Posterior vena cava (tissue), 2 donors: Measurements from ENCODE around the gene FSIP1. TPM values are rescaled to one million over a fixed set of nuclear protein-coding genes. Genes with fewer than 3 reads are reported as not detected.

ENCODE experiments used
- DNase-seq: peaks from one replicate; pipeline ENCODE4 v3.0.0-alpha.2; 2020; ENCODE audit warnings: low spot score
- intact Hi-C, 2 donors: fragments of 100-400 bp; cut with DNase I; formaldehyde crosslinking; loops; one replicate each; pipeline versions ENCODE4 v1.14.1 to v1.14.2; 2022 to 2023
- total RNA-seq, 2 donors: library from RNA; stranded (reverse); fragmentation: NEBNext Ultra II Directional; extraction: Animal tissue kit (Norgen Biotek cat#: 25700); gene quantifications; one replicate each; pipeline ENCODE4 v1.2.1, GENCODE V29; 2021
- donor health status: DM: yes; HTN: yes; CAD: no.
- donor health status: DM: yes; HTN: yes; CAD: no.

FSIP1 gene
- total RNA-seq, 2 donors from 2014 or later, result 0.69 to 1.00 TPM

- no peak for DNase-seq
- intact Hi-C loops, result no loop called here
Measured at GRCh38 chr15:39641191-39641889, 141.3 kb downstream of the FSIP1 start.

GRCh38 chr15:39640665-39641064 is 142.0 kb downstream of the FSIP1 start:
- intact Hi-C loops, result no loop called here

GRCh38 chr15:39639037-39639436 is 143.6 kb downstream of the FSIP1 start:
- intact Hi-C loops, result no loop called here
- DNase-seq, result no peak

More at GRCh38 chr15:39640665-39641064, 142.0 kb downstream of the FSIP1 start:
- no peak for DNase-seq

GRCh38 chr15:39638041-39638440 is 144.6 kb downstream of the FSIP1 start:
- intact Hi-C loops, result no loop called here
- no peak for DNase-seq

- DNase-seq, result no peak
- intact Hi-C loops, result no loop called here
Measured at GRCh38 chr15:39631357-39631756, 151.3 kb downstream of the FSIP1 start.

GRCh38 chr15:39629906-39630305 is 152.7 kb downstream of the FSIP1 start:
- intact Hi-C loops, result no loop called here
- DNase-seq, result no peak

DNA sequence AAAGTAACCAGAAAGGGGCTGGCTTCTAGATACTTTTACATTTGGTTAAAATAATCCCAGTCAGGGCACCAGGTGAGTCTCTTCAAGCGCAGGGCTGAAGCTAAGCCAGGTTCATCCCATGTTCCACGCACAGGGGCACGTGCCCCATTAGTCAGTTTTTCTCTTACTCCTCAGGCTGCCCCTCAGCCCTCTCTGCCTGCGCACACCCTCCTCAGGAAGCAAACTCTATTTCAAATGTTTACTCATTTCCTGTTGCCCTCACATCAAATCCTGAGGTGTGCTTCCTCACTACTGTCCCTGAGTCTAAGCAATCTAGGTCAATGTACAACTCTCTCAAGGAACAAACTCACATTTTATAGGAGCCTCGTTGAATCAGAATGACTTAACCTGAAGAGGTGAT is 153.3 kb downstream of the FSIP1 start:
- intact Hi-C loops, result no loop called here
- no peak for DNase-seq

GRCh38 chr15:39628546-39629257 is 153.9 kb downstream of the FSIP1 start:
- no peak for DNase-seq
- intact Hi-C loops, result no loop called here

DNA sequence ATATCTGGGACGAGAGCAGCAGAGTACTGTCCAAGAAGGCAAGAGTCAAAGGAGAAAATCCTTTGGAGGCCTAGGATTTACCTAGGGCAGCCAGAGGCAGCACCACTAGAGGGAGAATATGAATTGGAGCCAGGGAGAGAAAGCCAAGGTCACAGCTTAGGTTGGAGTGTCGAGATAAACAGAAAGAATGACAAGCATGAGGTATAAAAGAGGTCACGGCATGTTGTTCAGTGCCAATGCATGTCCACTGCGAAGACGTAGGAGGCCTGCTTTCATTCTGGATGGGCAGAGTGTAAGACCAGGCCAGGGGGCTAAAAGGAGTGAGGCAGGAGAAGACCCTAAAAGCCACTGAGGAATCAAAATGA is 154.5 kb downstream of the FSIP1 start:
- no peak for DNase-seq
- intact Hi-C loops, result no loop called here

DNA sequence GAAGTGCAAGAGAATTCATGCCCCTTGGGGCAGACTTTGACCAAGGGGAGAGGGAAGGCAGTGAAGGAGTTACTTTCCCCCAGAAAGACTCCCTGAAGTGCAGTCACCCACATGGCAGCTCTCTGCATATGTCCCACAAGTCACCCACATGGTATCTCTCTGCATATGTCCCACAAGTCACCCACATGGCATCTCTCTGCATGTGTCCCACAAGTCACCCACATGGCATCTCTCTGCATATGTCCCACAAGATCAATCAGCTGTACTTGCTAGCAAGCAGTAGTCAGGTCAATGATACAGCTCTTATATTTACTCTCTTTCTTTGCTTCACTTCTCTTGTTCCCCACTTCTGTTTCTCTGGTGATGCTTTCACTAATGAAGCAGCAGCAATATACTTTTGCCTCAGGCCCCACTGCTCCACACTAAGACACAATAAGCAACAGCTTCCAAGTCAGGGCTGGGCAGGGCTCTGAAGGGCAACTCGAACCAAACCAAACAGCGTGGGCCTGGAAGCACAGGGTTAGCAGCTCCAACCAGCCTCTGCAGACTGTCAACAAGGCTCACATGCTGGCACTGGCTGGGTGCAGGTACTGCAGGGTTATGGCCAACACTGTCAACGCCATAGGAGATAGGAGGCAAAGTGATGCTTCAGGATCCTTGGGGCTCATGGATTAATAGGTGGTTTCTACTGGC is 155.0 kb downstream of the FSIP1 start:
- intact Hi-C loops, result no loop called here
- no peak for DNase-seq

DNA sequence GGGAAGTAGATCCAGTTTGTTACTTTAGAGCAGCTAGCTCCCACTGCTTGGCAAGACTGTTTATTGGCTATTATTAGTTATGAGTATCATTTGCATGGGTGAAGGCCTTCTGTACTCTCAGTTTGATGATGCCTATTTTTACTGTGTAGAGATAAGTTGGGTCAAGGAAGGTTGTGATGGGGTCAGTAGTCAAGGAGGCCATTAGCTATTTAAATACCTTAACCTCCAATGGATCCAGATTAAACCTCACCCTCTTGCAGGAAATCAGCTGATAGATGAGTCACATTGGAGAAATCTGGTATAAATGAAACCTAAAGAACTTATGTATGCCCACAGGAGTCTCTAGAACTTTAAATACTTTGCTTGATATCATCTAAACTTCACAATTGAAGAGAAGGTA is 156.8 kb downstream of the FSIP1 start:
- DNase-seq, result no peak
- intact Hi-C loops, result loop anchor here in 1 of 2 donors (1.0 kb wide), 1 partner anchor 31 kb away; no protein-coding TSS in a partner anchor

DNA sequence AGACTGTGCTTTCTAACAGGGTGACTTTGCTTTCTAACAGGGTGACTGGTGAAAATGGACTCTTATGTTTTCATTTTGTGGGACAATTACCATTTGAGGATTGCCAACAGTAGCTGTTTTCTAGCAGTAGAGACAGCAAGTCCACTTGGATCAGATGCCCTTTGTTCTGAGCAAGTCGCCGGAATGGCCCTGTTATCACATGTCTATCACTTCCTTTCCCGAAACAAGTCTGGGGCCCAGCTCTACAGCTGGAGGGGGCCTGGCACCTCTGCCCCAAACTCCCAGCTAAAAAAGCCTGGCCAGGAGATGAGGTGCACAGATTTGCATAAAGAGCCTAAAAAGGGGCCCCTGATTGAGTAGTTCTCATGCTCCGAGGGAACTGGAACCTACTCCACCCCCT is 157.2 kb downstream of the FSIP1 start:
- intact Hi-C loops, result no loop called here

DNA sequence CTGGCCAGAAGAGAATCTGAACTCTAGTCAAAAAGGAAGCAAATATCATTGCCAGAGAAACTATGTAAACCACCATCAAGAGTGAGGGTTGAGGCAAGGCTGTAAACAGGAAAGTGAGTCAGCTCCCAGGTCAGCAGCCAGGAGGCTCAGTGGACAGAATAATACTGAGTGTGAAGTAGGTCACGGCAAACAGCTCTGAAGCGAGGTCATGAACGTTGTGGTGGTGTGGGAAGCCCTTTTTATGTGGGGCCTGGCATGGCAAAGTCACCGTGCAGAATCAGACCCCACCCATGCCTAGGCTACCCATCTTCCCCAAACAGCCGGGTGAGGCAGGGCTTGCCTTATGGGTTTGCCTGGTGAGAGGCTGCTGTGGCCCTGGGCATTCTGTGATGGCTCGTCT is 157.8 kb downstream of the FSIP1 start:
- peak; percentile 82 for DNase-seq
- intact Hi-C loops, result no loop called here

More for the DNA sequence above, 157.2 kb downstream of the FSIP1 start:
- DNase-seq, result no peak

DNA sequence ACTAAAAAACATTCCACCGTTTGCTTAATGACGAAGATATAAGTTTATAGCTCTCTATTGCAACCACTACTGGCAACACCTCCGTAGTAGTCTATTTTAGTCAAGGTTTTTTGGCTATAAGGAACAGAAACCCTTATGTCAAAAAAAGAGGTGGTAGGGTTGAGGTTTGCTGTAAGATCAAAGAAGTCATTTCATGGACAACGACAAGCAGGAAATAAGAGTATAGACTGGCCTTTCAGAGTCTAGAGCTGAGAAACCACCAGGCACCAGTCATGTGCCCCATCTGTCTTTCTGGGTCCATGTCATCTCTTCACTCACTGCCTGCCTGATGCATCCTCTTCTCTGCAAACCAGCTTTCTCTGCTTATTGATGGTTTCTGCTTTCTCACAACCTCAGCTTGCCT is 159.1 kb downstream of the FSIP1 start:
- DNase-seq, result no peak
- intact Hi-C loops, result no loop called here

GRCh38 chr15:39622660-39623516 is 159.8 kb downstream of the FSIP1 start:
- no peak for DNase-seq
- intact Hi-C loops, result no loop called here

DNA sequence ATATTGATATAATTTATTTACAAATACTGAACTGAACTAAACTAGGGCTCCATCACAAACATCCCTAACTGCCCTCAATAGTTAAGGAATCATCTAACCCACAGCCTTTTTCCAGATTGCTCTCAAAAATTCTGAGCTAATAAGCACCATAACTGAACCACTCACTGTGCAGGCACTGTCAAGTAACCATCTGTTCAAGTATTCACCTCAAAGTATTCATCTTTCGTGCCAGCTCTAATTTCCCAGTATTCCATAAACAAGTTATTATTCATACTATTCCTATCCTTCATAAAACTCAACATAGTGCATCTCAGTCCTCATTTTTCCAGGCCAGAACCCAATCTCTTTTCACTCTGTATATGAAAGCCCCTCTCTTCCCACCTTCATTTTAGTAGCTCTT is 160.7 kb downstream of the FSIP1 start:
- intact Hi-C loops, result no loop called here
- DNase-seq, result no peak

GRCh38 chr15:39621210-39621609 is 161.4 kb downstream of the FSIP1 start:
- no peak for DNase-seq
- intact Hi-C loops, result no loop called here

- intact Hi-C loops, result no loop called here
- no peak for DNase-seq
Measured at GRCh38 chr15:39618063-39618823, 164.4 kb downstream of the FSIP1 start.
